ENCODE measurements around the gene TNFRSF14.

GRCh38 chr1:2515763-2516080, 40.4 kb upstream of the TNFRSF14 start:
- TF ChIP-seq CTCF (conservative IDR thresholded peaks at IDR 0.05; ENCODE audit: low read depth, low read length) (no peak), EZH2 (IDR thresholded peaks at IDR 0.05; ENCODE audit: low read length, unreplicated experiment) (no peak)

All from PC-3 (cell line).